GM12878 (cell line): Measurements from ENCODE around the gene MTX1.

Source experiments
- CEBPB ChIP-seq, 2 experiments: fragments of 150-350 bp in 1 of 2; IDR thresholded peaks; 2 replicates each; pipeline ENCODE4 v1.6.1; 2012 to 2014; ENCODE audit warnings: low read depth in 2 of 2, low read length in 2 of 2, borderline replicate concordance in 1 of 2, inconsistent platforms in 1 of 2
- POLR2AphosphoS5 ChIP-seq: IDR thresholded peaks from 2 replicates; pipeline ENCODE4 v1.6.1; 2011; ENCODE audit warnings: mild to moderate bottlenecking, low read length, inconsistent platforms
- RCOR1 ChIP-seq: conservative IDR thresholded peaks from 2 replicates; pipeline ENCODE4 v1.6.1; 2012; ENCODE audit warnings: low read depth, low read length, improper control_type of control experiment
- SMC3 ChIP-seq: IDR thresholded peaks from 2 replicates; pipeline ENCODE4 v1.6.1; 2011; ENCODE audit warnings: low read length, improper control_type of control experiment, borderline replicate concordance
- SUZ12 ChIP-seq: fragments of 200-600 bp; sonication (generic); IDR thresholded peaks from one replicate; pipeline ENCODE4 v1.6.1; 2018; ENCODE audit warnings: antibody characterized with exemption, mild to moderate bottlenecking; ENCODE audit not compliant: unreplicated experiment
- TARDBP ChIP-seq: IDR thresholded peaks from 2 replicates; pipeline ENCODE4 v1.6.1; 2016; ENCODE audit warnings: borderline replicate concordance

DNA sequence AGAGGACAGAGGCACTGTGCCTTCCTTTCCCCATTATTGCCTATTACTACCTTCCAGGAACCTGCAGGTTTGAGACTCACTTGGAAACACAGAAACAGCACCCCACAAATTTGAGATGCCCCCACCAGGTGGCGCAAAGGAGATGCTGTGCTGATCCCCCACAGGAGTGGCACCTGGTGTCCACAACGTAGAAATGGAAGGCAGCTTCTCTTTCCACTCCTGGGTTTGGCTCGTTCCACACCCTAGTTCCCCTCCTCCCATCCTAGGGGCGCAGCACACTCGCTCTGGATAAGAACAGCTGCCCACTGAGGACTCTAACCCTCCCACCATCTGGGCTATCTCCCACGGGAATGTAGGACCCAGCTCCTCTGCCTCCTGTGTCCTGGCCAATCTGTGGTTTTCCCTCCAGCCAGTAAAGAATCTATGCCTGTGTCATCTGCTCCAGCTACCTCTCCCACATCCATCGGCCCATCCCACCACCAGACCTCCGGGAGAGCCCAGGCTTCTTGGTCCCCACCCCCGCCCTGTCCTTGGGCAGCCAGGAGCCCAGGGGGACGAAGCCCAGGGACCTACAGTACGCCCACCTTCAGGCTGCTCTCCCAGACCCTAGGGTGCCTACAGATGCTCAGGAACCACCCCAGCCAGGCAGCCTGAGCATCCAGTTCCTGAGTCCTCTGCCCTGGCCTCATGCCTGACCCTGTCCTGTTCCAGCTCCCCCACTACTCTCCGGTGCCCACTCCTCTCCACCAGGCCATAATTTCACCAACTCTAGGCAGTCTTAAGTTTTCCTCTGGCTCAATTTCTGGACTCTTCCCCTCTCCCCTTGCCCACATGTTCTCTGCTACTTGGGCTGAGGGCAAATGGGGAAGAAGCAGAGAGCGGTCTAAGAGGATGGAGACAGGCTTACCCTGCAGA lies 1.3 kb upstream of the MTX1 start:
- TF ChIP-seq SMC3 (peak; percentile 96), RCOR1 (no peak), CEBPB (IDR thresholded peaks at IDR 0.05; ENCODE audit: borderline replicate concordance in 1 of 2, low read depth in 2 of 2, low read length in 2 of 2) (no peak), POLR2AphosphoS5 (no peak), SUZ12 (no peak), TARDBP (no peak)
